Thyroid gland (tissue), 4 donors: ENCODE data around the gene ARHGAP28. TPM values are rescaled to one million over a fixed set of nuclear protein-coding genes. Genes with fewer than 3 reads are reported as not detected.

ENCODE experiments used
- DNase-seq, 2 donors: peaks; one replicate each; pipeline ENCODE4 v3.0.0-alpha.2; 2019
- H3K27ac ChIP-seq, 3 donors: fragments of 200-600 bp; sonication (generic); 1 replicate in 2 of 3; 2 replicates in 1 of 3; pipeline ENCODE4 v1.5.1; 2016 to 2019; ENCODE audit warnings: mild to moderate bottlenecking in 1 of 3, moderate library complexity in 1 of 3
- H3K27me3 ChIP-seq: fragments of 200-600 bp; sonication (generic); one replicate; pipeline ENCODE4 v1.5.1; 2019
- H3K36me3 ChIP-seq, 2 donors: fragments of 200-600 bp; sonication (generic); one replicate each; pipeline ENCODE4 v1.5.1; 2016 to 2019
- H3K4me1 ChIP-seq, 2 donors: fragments of 200-600 bp; sonication (generic); one replicate each; pipeline ENCODE4 v1.5.1; 2017 to 2019
- H3K4me3 ChIP-seq, 3 donors: fragments of 200-600 bp; sonication (generic); replicated peaks in 1 of 3; 1 replicate in 2 of 3; 2 replicates in 1 of 3; pipeline ENCODE4 v1.5.1; 2016; ENCODE audit warnings: mild to moderate bottlenecking in 1 of 3
- H3K9me3 ChIP-seq: fragments of 200-600 bp; sonication (generic); one replicate; pipeline ENCODE4 v1.5.1; 2017
- CTCF ChIP-seq, 6 experiments: fragments of 200-600 bp in 3 of 6; fragments of 450-650 bp in 3 of 6; sonication (generic) in 3 of 6; IDR thresholded peaks; one replicate each; pipeline ENCODE4 v1.5.1; 2016 to 2019; ENCODE audit warnings: antibody characterized with exemption in 6 of 6, mild to moderate bottlenecking in 2 of 6, inconsistent platforms in 1 of 6, moderate library complexity in 1 of 6
- POLR2A ChIP-seq, 2 donors: fragments of 450-650 bp; IDR thresholded peaks; one replicate each; pipeline ENCODE4 v1.6.1; 2017; ENCODE audit warnings: antibody characterized with exemption in 2 of 2, mild to moderate bottlenecking in 2 of 2, moderate library complexity in 1 of 2
- WGBS, 2 donors: methylation state at CpG; one replicate each; pipeline ENCODE4 v1.1.5; 2017; 5-methylcytosine and 5-hydroxymethylcytosine counted together
- intact Hi-C: fragments of 100-400 bp; cut with DNase I; formaldehyde crosslinking; loops from one replicate; pipeline ENCODE4 v1.15.1; 2023
- total RNA-seq, 4 donors: library from RNA; depleted of rRNA; stranded (reverse); fragments of >200 nt; gene quantifications; one replicate each; pipeline ENCODE4 v1.2.3, GENCODE V29; 2016

ARHGAP28 gene
- total RNA-seq, 4 donors from 2014 or later: 2.8 to 26.5 (median 9.1) TPM

GRCh38 chr18:6687676-6688075 lies 41.8 kb upstream of the ARHGAP28 start:
- no peaks in the 10 kb centered on the region for H3K27me3 ChIP-seq
- TF ChIP-seq POLR2A (IDR thresholded peaks at IDR 0.05) (no peak), CTCF (IDR thresholded peaks at IDR 0.05) (no peak)
- H3K27ac ChIP-seq: no peak overlapping the region
- H3K4me1 ChIP-seq: no peaks in the 10 kb centered on the region
- H3K4me3 ChIP-seq: no peak overlapping the region
- no peaks in the 10 kb centered on the region for H3K9me3 ChIP-seq
- no peaks in the 10 kb centered on the region for H3K36me3 ChIP-seq
- no peak for DNase-seq
- intact Hi-C loops: no loop called here

- TF ChIP-seq CTCF (IDR thresholded peaks at IDR 0.05) (no peak), POLR2A (IDR thresholded peaks at IDR 0.05) (no peak)
- WGBS, 2 donors: 80 to 86% methylated on average over 1 of the region's 1 CpG
- no peaks in the 10 kb centered on the region for H3K27me3 ChIP-seq
- no peak for DNase-seq
- no peaks in the 10 kb centered on the region for H3K9me3 ChIP-seq
- H3K36me3 ChIP-seq: no peaks in the 10 kb centered on the region
- H3K27ac ChIP-seq: no peak overlapping the region
- no peaks in the 10 kb centered on the region for H3K4me1 ChIP-seq
- H3K4me3 ChIP-seq: no peak overlapping the region
- intact Hi-C loops: no loop called here
These were observed 20.6 kb upstream of the ARHGAP28 start for GRCh38 chr18:6708890-6709289.

DNA sequence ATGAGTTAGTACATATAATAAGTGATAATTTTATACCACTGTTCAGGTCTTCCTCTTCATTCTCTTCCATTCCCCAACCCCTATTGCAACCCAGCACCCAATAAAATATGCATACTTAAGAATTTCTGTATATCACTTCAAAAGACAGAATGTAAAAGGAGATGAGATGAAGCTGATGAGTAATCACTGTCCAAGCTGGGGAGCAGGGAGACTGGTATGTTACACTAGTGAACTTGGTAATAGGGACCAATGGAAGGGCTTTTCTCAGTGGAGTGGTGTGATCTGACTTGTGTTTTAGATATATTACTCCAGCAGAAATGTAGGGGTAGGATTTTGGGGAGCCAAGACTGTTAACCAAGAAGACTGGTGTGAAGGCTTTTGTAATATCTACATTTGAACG lies 18.0 kb upstream of the ARHGAP28 start:
- H3K9me3 ChIP-seq: no peaks in the 10 kb centered on the region
- H3K36me3 ChIP-seq: no peaks in the 10 kb centered on the region
- intact Hi-C loops: no loop called here
- no peak for DNase-seq
- 95 to 96% methylated on average over 1 of the region's 1 CpG for WGBS, 2 donors
- H3K27me3 ChIP-seq: no peaks in the 10 kb centered on the region
- H3K4me3 ChIP-seq: no peak overlapping the region
- no peak overlapping the region for H3K27ac ChIP-seq
- H3K4me1 ChIP-seq: no peaks in the 10 kb centered on the region
- TF ChIP-seq POLR2A (IDR thresholded peaks at IDR 0.05) (no peak), CTCF (IDR thresholded peaks at IDR 0.05) (no peak)

GRCh38 chr18:6712401-6712800 lies 17.1 kb upstream of the ARHGAP28 start:
- Histone ChIP-seq H3K36me3 (no peaks in the 10 kb centered on the region), H3K4me1 (no peaks in the 10 kb centered on the region), H3K9me3 (no peaks in the 10 kb centered on the region), H3K27me3 (no peaks in the 10 kb centered on the region), H3K27ac (no peak overlapping the region), H3K4me3 (no peak overlapping the region)
- TF ChIP-seq POLR2A (IDR thresholded peaks at IDR 0.05): no peak
- no peak for TF ChIP-seq CTCF (IDR thresholded peaks at IDR 0.05)
- no peak for DNase-seq
- intact Hi-C loops: no loop called here
- 83 to 100% methylated on average over 1 of the region's 1 CpG for whole genome bisulfite sequencing, 2 donors

DNA sequence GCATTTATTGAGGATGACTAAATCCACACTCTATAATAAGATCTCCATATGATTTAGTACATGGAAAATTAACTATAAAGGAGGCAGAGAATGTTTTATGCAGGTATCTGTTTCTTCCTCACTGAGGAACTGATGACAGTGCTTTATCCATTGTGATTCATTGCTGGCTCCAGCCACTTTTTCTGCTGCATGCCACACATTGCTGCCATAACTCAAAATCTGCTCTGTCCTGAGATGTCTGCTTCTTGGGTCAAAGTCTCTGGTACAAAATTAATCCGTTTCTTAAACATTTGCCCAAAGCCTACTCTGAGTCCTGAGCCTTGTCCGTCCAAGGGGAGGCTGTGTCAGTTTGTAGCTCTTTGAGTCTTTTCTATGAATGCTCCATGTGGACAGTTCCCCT lies 15.5 kb upstream of the ARHGAP28 start:
- 83 to 94% methylated on average over 2 of the region's 2 CpGs for whole genome bisulfite sequencing, 2 donors
- TF ChIP-seq POLR2A (IDR thresholded peaks at IDR 0.05) (no peak), CTCF (IDR thresholded peaks at IDR 0.05) (no peak)
- intact Hi-C loops: no loop called here
- Histone ChIP-seq H3K27me3 (no peaks in the 10 kb centered on the region), H3K4me3 (no peak overlapping the region), H3K27ac (no peak overlapping the region), H3K9me3 (no peaks in the 10 kb centered on the region), H3K36me3 (no peaks in the 10 kb centered on the region), H3K4me1 (no peaks in the 10 kb centered on the region)
- no peak for DNase-seq
